ENCODE results near the gene MRPS14.

MRPS14 gene

GRCh38 chr1:174976436-174977108 is 46.7 kb downstream of the MRPS14 start:
- no peak for DNase-seq

GRCh38 chr1:174975764-174976163 is 47.5 kb downstream of the MRPS14 start:
- no peak for DNase-seq

GRCh38 chr1:174974711-174975119 is 48.5 kb downstream of the MRPS14 start:
- DNase-seq: no peak

GRCh38 chr1:174971902-174972301 is 51.3 kb downstream of the MRPS14 start:
- no peak for DNase-seq

GRCh38 chr1:174971466-174971865 is 51.8 kb downstream of the MRPS14 start:
- no peak for DNase-seq

GRCh38 chr1:174969977-174970376 is 53.2 kb downstream of the MRPS14 start:
- DNase-seq: no peak

GRCh38 chr1:174968750-174969244 is 54.4 kb downstream of the MRPS14 start:
- DNase-seq: no peak

GRCh38 chr1:174967845-174968705 is 55.1 kb downstream of the MRPS14 start:
- DNase-seq: no peak

GRCh38 chr1:174966008-174966572 is 57.1 kb downstream of the MRPS14 start:
- DNase-seq: no peak

- no peak for DNase-seq
Observed at GRCh38 chr1:174965362-174966007, 57.7 kb downstream of the MRPS14 start.

- DNase-seq: no peak
Observed at GRCh38 chr1:174964972-174965361, 58.3 kb downstream of the MRPS14 start.

- DNase-seq: no peak
Observed at GRCh38 chr1:174964261-174964971, 58.8 kb downstream of the MRPS14 start.

GRCh38 chr1:174963529-174964125 is 59.6 kb downstream of the MRPS14 start:
- DNase-seq: no peak
